Measurements from ENCODE around the gene ZNF679.
"Not testable (repeated sequence)": the region's sequence is repeated elsewhere in the genome, so short reads cannot be mapped to it uniquely, and the experiment has no call there.

The ZNF679 gene

DNA sequence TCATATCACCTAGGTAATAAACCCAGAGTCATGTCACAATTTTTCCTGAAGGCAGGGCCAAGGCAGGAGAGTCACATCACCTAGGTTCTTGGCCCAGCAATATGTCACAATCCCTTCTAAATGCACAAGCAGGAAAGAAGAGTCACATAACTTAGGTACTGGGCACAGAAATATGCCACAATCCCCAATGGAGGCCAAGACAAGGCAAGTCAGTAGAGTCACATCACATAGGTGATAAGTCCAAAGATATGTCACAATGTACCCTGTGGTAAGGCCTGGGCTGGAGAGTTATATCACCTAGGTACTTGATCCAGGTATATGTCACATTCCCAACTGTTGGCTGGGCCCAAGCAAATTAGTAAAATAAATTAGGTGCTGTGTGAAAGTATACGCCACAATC, at the start of gene ZNF679:
Gene ZNF679, plus strand, starts transcription at position 301 of the 400 bp plus-strand sequence. CDS start 20,644 bp downstream, outside the sequence.
- DNase-seq (ENCODE audit: insufficient read length, low spot score); FAIRE-seq: not testable (repeated sequence)

DNA sequence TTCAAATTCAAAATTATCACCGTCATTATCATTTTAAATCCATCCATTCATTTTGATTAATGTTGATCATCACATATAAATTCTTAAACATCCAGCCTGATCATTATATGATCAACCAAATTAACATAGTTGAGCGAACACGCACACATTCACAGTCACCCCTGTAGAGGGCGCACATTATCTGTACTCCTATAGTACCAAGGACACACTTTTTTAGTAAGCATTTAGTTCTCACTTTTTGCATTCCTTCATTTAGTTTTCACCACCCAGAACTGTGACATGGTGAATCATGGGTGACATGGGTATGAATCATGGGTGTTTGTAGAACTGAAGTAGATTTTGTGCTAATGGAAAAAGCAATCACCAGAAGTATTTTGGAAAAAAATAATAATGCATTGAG, 47.3 kb upstream of the ZNF679 start:
- FAIRE-seq (no peak), DNase-seq (ENCODE audit: insufficient read length, low spot score) (no peak)

DNA sequence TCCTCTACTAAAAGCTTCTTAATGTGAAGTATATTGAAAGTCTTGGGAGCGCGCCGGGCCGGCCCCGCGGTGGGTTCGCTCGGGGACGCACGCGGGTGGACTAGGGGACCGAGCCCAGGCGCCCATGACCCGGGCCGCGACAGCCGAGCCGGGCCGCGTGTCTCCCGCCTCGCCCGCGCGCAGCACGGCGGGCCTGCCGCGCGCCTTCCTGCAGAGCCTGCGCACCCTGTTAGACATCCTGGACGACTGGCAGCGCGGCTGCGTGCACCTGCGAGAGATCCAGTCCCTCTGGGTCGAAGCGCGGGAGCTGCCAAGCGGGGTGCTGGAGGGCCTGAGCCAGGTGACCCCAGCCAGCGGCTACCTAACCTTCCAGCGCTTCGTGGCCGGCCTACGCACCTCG, 46.7 kb upstream of the ZNF679 start:
- FAIRE-seq (no peak), DNase-seq (ENCODE audit: insufficient read length, low spot score) (no peak)

DNA sequence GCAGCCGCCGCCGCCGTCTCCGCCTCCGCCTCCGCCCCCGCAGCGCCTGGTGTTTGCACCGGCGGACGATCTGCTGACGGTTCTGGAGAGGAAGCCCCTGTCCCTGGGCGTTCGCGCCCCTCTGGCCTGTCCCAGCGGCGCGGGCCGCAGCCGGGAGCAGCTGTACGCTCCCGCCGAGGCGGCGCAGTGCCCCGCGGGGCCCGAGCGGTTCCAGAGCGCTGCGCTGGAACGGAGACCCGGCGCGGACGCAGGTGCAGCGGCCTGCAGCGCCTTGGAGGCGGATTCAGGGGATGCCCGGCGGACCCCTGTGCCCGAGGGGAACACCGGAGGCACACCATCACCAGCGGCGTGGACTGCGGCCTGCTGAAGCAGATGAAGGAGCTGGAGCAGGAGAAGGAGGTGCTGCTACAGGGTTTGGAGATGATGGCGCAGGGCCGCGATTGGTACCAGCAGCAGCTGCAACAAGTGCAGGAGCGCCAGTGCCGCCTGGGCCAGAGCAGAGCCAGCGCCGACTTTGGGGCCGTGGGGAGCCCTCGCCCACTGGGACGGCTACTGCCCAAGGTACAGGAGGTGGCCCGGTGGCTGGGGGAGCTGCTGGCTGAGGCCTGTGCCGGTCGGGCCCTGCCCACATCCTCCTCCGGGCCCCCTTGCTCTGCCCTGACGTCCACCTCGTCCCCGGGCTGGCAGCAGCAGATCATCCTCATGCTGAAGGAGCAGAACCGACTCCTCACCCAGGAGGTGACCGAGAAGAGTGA, 46.1 kb upstream of the ZNF679 start:
- FAIRE-seq (no peak), DNase-seq (ENCODE audit: insufficient read length, low spot score) (no peak)

DNA sequence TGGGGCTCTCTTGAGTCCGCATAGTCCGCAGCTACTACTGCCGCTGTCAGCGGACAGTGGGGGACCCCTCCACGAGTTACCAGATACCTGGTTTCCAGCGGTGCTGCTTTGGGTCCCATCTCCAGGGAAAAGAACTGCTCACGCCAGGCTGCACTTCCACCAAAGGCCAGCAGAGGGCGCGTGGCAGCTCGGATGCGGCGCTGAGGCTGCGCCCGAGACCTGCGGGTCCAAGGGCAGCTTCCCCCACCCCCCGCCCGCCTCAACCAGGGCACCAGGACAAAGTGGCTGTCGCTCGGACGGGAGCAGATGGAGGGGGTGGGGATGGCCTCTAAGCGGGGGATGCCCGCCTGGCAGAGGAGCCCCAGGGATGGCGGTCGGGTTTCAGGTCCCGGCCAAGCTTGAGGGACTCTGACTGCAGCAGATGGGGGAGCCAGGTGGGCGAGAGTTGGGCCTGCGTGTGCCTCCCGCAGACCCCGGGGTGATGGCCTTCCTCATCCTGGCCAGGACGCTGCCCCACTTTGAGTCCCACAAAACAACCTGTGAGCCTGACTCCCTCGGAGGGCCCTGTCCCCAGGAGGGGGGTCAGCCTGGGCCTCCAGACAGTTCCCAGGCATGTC, 45.0 kb upstream of the ZNF679 start:
- DNase-seq (ENCODE audit: insufficient read length, low spot score) (no peak), FAIRE-seq (no peak)

DNA sequence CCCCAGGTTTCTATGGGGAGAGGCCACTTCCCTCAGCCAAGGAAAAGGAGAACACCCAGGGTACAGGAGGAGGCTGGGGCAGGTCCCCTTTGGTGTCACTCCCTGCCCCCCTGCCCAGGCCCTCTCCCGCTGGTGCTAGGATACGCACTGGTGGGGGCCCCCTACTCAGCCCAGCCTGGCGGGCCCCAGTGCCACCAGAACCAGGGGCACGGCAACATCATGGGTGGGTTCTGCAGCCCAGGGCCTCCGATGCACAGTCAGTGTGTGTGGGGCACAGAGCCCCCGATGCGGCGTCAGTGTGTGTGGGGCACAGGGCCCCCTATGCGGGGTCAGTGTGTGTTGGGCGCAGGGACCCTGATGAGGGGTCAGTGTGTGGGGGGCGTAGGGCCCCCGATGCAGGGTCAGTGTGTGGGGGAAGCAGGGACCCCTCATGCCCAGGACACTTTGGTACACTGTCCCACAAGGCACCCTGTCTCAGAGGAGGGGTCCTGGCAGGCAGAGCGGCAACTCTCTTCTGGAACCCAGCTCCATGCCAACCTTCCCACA, 44.4 kb upstream of the ZNF679 start:
- FAIRE-seq = no peak
- no peak for DNase-seq (ENCODE audit: insufficient read length, low spot score)

DNA sequence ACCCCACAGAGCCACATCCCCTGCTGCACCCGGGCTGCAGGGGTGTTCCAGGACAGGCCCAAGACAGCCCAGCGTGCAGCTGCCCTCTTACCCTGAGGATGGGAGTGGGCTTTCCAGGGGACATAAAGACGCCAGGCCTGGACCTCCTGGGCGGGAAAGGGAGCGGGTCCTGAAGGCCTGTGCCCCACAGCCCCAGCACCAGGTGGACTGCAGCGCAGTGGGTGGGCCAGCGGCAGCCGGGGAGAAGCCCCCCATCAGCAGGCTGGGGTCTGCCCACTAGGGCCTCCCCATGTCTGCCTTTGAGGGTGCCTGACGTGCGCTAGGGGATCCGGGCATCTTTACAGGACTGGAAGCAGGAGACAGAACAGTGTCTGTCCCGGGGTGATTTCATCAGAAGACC, 43.9 kb upstream of the ZNF679 start:
- no peak for FAIRE-seq
- DNase-seq (ENCODE audit: insufficient read length, low spot score) = no peak

DNA sequence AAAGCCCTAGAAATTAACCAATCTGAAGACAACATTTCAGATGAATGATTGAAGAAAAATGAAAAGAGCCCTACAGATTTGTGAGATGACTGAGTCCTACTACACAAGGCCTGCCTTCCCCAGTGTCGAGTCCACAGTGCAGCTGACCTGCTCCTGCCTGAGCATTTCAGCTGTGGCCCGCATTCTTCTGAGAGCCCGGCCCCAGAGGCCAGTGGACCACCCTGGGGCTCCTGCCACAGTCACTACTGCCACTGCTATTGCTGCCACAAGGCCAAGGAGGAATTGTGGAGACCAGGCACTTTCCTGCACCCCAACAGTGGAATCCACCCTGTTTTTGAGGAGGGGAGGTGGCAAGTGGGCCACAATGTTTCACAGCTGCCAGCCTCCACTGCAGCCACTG, 40.9 kb upstream of the ZNF679 start:
- FAIRE-seq (no peak), DNase-seq (ENCODE audit: insufficient read length, low spot score) (no peak)

DNA sequence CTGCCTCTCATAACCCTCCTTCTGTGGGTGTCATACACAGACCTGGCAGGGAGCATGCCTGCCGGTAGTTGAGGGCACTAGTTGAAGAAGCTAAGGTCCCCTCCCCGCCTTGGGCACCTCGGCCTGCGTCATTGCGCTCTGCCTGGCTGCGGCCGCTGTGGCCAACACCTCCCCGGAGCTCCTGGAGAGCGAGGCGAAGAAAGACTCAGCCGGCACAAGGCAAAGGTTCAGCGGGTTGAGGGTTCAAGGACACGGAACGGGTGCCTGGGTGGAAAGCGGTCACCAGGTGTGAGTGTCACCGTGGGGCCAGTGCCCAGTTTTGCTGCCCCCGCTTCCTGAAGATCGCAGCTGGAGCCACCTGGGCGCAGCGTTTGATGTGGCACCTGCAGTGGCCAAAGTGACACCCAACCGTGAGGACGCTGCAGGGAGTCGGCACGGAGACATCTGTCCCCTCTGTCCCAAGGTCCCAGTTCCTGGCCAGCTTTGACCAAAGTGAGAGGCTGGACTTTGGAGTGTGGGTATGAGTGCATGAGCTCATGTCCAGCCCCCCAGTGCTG, 36.0 kb upstream of the ZNF679 start:
- DNase-seq (ENCODE audit: insufficient read length, low spot score) (no peak), FAIRE-seq (no peak)

DNA sequence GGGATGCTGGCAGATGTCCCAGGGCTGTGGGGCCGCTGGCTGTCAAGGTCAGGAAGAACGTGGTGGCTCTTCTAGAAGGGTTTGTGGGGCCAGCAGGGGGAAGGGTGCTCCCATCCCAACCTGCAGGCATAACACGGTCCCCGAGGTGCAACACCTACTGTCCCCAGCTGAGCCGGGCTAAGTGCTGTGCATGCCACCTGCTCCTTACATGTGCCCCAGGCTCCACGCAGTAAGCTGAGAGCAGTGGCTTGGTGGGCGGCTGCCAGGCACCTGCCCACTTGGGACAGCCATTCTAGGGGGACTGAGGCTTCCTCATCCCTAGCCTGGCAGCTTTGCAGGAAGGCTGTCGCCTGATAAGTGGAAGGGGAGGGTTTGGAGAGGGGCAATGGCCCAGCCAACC, 35.5 kb upstream of the ZNF679 start:
- FAIRE-seq (no peak), DNase-seq (ENCODE audit: insufficient read length, low spot score) (no peak)

DNA sequence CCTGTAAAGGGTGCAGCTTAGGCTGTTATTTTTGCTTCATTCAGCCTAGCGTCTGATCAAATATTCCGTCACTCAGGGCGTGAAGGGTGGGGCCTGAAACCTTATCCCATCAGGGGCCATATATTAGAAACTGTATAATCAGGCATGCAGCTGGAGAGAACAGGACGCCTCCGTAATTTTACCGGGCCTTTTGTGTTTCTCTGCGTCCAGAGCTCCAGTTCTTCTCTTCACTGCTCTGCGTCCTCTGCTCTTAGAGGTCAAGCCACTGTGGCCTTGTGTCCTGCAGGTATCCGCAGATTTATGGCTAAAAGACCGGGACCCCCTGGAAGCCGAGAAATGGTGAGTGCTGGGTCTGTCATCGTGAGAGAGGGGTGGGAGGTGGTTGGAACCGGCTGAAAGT, 21.4 kb upstream of the ZNF679 start, which contains the start of gene ZNF735:
Gene ZNF735, plus strand, starts transcription at position 301 of the 400 bp plus-strand sequence. Its CDS starts 0 bp downstream, at position 301.
- FAIRE-seq = no peak
- DNase-seq (ENCODE audit: insufficient read length, low spot score) = no peak

DNA sequence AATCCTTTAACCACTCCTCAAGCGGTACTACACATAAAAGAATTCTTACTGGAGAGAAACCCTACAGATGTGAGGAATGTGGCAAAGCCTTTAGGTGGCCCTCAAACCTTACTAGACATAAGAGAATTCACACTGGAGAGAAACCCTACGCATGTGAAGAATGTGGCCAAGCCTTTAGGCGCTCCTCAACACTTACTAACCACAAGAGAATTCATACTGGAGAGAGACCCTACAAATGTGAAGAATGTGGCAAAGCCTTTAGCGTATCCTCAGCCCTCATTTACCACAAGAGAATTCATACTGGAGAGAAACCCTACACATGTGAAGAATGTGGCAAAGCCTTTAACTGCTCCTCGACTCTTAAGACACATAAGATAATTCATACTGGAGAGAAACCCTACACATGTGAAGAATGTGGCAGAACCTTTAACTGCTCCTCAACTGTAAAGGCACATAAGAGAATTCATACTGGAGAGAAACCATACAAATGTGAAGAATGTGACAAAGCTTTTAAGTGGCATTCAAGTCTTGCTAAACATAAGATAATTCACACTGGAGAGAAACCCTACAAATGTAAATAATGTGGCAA, 8.5 kb upstream of the ZNF679 start:
- not testable (repeated sequence) for FAIRE-seq; DNase-seq (ENCODE audit: insufficient read length, low spot score)

DNA sequence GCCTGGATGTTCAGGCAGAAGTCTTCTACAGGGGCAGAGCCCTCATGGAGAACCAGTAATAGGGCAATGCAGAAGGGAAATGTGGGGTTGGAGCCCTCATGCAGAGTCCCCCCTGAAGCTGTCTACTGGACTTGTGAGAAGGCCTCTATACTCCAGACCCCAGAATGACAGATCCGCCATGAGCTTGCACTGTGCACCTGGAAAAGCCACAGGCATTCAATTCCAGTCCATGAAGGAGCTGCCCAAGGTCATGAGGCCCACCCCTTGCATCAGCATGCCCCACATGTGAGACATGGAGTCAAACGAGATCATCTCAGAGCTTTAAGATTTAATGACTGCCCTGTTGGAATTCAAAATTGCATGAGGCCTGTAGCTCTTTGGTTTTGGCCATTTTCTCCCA, 4.9 kb upstream of the ZNF679 start:
- no peak for FAIRE-seq
- DNase-seq (ENCODE audit: insufficient read length, low spot score) = no peak

DNA sequence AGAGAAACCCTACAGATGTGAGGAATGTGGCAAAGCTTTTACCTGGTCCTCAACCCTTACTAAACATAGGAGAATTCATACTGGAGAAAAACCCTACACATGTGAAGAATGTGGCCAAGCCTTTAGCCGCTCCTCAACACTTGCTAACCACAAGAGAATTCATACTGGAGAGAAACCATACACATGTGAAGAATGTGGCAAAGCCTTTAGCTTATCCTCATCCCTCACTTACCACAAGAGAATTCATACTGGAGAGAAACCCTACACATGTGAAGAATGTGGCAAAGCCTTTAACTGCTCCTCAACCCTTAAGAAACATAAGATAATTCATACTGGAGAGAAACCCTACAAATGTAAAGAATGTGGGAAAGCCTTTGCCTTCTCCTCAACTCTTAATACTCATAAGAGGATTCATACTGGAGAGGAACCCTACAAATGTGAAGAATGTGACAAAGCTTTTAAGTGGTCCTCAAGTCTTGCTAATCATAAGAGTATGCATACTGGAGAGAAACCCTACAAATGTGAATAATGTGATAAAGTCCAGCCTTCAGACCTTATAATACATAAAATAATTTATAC, 38.2 kb downstream of the ZNF679 start:
- DNase-seq (ENCODE audit: insufficient read length, low spot score) (no peak), FAIRE-seq (no peak)

DNA sequence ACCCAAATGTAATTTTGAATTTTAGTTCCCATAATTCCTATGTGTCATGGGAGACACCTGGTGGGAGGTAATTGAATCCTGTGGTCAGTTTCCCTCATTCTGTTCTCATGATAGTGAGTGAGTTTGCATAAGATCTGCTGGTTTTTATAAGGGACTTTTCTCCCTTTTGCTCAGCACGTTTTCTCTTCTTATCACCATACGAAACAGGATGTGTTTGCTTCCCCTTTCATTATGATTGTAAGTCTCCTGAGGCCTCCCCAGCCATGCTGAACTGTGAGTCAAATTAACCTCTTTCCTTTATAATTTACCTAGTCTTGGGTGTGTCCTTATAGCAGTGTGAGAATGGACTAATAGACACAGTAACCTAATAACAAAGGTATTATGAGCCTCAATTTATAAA, 49.4 kb downstream of the ZNF679 start:
- DNase-seq (ENCODE audit: insufficient read length, low spot score) = no peak
- FAIRE-seq = no peak

DNA sequence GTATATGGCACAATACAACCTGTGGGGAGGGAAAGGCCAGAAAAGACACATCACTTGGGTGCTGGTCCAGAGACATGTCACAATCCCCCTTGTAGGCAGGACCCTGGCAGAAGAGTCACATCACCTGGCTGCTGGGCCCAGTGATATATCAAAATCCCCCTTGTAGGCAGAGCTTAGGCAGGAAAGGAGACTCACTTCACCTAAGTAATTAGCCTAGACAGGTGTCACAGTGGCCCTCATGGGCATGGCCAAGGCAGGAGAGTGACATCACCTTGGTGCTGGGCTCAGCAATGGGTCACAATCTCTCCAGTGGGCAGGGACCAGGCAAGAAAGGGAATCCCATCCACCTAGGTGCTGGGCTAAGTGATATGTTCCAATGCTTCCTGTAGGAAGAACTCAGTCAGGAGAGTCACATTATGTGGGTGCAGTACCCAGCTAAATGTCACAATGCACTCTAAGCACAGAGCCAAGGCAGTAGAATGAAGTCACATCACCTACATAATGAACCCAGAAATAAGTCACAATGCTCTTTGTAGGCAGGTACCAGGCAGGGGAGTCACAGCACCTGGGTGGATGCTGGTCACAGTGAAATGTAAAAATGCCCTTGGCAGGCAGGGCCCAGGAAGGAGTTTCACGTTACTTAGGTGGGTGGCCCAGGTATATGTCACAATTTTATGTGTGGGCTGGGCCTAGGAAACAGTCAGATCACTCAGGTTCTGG, 66.6 kb downstream of the ZNF679 start:
- FAIRE-seq (no peak), DNase-seq (ENCODE audit: insufficient read length, low spot score) (no peak)

DNA sequence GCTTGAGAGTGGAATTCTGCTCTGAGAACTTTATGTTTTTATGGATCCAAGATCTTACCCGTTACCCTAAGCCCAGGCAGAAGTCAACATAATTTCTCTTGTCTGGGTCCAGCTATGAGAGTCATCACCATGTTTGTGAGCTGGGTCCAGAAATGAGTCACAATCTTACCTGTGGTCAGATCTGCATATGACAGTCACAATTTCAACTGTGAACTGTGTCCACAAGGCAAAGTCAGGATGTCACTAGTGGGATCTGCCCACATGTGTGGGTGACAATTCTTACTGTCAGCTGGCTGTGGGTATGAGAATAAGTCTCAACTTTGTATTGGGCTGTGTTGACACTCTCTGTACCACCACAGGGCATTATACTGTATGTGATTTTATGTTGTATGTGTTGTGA, 69.1 kb downstream of the ZNF679 start:
- DNase-seq (ENCODE audit: insufficient read length, low spot score); FAIRE-seq: not testable (repeated sequence)

DNA sequence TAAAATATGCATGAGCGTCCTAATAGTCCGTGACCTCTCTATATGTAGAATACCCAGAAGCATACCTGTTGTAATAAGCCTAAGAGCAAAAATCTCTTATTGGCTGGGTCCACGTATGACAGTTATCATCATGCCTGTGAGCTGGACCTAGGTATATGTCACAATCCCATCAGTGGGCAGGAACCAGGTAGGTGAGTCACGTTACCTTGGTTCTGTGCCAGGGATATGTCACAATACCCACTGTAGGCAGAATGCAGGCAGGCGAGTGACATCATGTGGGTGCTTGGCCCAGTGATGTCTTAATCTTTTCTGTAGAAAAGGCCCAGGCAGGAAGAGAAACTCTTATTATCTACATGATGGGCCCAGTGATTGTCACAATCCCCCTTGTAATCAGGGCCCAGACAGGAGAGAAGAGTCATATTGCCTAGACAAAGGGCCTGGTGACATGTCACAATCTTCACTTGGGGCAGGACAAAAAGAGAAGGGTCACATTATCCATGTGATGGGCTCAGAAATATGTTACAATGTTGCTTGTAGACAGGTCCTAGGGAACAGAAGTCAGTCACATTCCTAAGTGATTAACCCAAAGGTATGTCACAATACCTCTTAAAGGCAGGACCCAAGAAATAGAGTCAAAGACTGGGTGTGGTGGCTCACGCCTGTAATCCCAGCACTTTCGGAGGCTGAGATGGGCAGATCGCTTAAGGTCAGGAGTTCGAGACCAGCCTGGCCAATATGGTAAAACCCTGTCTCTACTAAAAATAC, 72.5 kb downstream of the ZNF679 start:
- DNase-seq (ENCODE audit: insufficient read length, low spot score) (no peak), FAIRE-seq (no peak)

DNA sequence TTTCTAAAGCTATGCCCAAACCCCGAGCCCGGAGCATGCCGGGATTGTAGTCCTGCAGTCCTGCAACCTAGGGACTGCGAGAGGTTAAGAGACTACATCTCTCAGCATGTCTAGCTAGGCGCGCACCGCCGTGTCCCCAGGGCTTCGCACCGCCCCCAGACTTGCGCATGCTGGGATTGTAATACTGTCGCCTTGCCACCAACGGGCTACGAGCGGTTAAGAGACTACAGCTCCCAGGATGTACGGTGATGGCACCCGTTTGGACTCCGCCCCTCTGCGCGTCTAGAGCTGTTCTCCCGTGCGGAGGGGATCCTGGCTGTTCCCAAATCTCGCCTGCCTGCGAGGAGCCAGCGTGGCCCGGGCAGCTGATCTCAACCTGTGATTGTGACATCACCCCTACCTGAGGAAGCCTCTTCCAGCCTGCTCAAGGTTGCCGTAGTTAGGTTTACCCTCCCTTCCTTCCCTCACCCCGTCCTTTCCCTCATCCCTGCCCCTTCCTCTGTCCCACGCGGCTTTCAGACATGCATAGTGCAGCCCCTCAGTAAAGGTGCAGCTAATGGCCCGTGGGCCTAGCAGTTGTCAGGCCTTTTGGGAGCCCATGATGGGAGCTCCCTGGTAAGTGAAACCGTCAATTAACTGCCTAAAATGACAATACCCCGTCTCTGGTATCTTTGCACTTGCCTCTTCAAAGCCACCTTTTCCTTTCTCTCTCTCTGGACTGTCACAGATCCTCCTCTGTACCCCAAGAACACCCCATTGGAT, 79.2 kb downstream of the ZNF679 start:
- FAIRE-seq (no peak), DNase-seq (ENCODE audit: insufficient read length, low spot score) (no peak)

Measured in HTR-8/SVneo (cell line).